Measurements from ENCODE around the gene SGIP1.
"Not testable (repeated sequence)": the region's sequence is repeated elsewhere in the genome, so short reads cannot be mapped to it uniquely, and the experiment has no call there.

Gene SGIP1

DNA sequence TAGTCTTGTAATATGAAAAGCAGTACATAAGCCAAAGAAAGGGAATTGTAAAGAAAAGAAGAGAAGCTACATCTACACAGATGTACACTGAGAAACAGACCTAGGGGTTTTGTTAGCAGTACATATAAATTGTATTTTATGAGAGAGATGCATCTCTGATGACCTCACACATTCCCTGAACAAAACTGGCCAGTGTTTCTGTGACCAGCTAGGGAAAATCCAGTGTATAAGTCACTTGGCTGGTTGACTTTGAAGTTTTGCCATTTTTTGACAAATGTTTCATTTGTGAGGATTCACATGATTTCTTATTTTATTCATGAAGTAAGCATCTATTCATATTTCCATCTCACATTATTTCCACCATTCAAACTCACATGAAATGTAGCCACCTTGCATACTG lies 190.0 kb downstream of the SGIP1 start:
- Histone ChIP-seq H3K4me3 (ENCODE audit: low read length) (no peak overlapping the region), H3K9me3 (ENCODE audit: insufficient read depth, low read depth, low read length) (no peaks in the 10 kb centered on the region), H3K9ac (ENCODE audit: low read depth, low read length) (no peak overlapping the region), H3K27ac (ENCODE audit: low read length) (no peak overlapping the region), H3K27me3 (ENCODE audit: insufficient read depth, low read length) (no peaks in the 10 kb centered on the region; the same call in 1 of the 2 replicates), H3K36me3 (ENCODE audit: insufficient read depth, low read depth, low read length) (no peaks in the 10 kb centered on the region), H3K4me1 (ENCODE audit: insufficient read depth, low read length) (0 out of 2 replicates have a peak, but pooled peaks cover 2% of the 10 kb centered on the region)

DNA sequence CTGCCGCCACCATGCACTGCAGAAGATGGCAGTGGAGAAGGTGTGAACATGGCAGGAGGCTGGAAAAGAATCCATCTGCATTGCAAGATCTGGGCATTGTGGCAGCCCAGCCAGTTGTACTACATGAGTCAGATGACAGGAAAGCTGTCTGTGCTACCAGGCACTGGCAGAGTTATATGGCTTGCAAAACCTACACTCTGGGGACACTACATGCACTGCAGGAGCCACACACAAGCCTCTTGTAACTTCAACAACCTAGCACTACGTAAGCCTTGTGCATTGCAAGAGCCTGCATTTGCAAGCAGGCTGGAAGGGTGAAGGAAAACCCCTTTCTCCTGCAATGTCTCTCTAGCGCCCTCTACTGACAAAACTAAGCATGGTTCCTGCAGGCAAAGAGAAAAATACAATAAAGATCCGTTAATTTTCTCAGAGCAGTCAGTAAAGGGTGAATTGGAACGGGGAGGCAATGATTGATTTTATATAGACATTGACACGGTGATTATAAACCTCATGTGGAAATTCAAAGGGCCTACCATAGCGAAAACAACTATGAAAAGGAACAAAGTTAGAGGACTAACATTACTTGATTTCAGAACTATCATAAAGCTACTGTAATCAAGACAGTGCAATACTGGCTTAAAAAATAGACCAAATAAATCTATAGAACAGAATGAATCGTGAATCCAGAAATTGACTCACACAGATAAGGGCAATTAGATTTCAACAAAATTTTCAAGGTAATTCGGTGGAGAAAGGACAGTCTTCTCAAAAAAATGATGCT lies 192.1 kb downstream of the SGIP1 start:
- H3K4me1 ChIP-seq (ENCODE audit: insufficient read depth, low read length) = peaks cover 8% of the 10 kb centered on the region; the same call in 1 of the 2 replicates
- H3K36me3 ChIP-seq (ENCODE audit: insufficient read depth, low read depth, low read length) = no peaks in the 10 kb centered on the region
- H3K4me3 ChIP-seq (ENCODE audit: low read length) = no peak overlapping the region
- H3K9me3 ChIP-seq (ENCODE audit: insufficient read depth, low read depth, low read length) = no peaks in the 10 kb centered on the region
- no peak overlapping the region for H3K9ac ChIP-seq (ENCODE audit: low read depth, low read length)
- H3K27me3 ChIP-seq (ENCODE audit: insufficient read depth, low read length) = no peaks in the 10 kb centered on the region; the same call in 1 of the 2 replicates
- H3K27ac ChIP-seq (ENCODE audit: low read length) = no peak overlapping the region

DNA sequence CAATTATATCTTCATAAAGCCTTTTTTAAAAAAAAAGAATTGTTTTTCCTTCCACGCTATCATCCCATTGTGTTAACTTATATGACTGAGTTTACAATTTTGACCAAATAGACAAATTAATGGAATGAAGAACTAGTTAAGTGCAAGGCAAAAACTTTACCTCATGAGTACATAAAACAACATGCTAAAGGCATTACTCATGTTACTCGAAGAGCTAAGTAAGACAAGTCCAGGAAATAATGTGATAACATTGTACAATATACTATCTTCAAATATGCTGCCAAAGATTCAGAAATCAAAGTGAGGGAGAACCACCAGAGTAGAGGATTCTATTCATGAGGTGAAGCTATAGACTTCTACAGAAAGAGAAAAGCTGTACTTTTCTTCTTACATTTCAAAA lies 194.1 kb downstream of the SGIP1 start:
- Histone ChIP-seq H3K9me3 (ENCODE audit: insufficient read depth, low read depth, low read length) (no peaks in the 10 kb centered on the region), H3K4me3 (ENCODE audit: low read length) (no peak overlapping the region), H3K4me1 (ENCODE audit: insufficient read depth, low read length) (peaks cover 8% of the 10 kb centered on the region; the same call in 1 of the 2 replicates), H3K27me3 (ENCODE audit: insufficient read depth, low read length) (no peaks in the 10 kb centered on the region; the same call in 1 of the 2 replicates), H3K9ac (ENCODE audit: low read depth, low read length) (no peak overlapping the region), H3K36me3 (ENCODE audit: insufficient read depth, low read depth, low read length) (no peaks in the 10 kb centered on the region), H3K27ac (ENCODE audit: low read length) (no peak overlapping the region)

DNA sequence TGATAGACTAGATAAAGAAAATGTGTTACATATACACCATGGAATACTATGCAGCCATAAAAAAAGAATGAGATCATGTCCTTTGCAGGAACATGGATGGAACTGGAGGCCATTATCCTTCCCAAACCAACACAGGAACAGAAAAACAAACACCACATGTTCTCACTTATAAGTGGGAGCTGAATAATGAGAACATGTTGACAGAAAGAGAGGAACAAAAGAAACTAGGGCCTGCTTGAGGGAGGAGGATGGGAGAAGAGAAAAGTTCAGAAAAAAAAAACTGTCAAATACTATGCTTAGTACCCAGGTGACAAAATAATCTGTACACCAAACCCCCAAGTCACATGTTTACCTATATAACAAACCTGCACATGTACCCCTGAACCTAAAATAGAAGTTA lies 194.8 kb downstream of the SGIP1 start:
- H3K9ac ChIP-seq (ENCODE audit: low read depth, low read length); H3K4me3 ChIP-seq (ENCODE audit: low read length); H3K4me1 ChIP-seq (ENCODE audit: insufficient read depth, low read length); H3K36me3 ChIP-seq (ENCODE audit: insufficient read depth, low read depth, low read length); H3K27ac ChIP-seq (ENCODE audit: low read length); H3K27me3 ChIP-seq (ENCODE audit: insufficient read depth, low read length); H3K9me3 ChIP-seq (ENCODE audit: insufficient read depth, low read depth, low read length): not testable (repeated sequence)

DNA sequence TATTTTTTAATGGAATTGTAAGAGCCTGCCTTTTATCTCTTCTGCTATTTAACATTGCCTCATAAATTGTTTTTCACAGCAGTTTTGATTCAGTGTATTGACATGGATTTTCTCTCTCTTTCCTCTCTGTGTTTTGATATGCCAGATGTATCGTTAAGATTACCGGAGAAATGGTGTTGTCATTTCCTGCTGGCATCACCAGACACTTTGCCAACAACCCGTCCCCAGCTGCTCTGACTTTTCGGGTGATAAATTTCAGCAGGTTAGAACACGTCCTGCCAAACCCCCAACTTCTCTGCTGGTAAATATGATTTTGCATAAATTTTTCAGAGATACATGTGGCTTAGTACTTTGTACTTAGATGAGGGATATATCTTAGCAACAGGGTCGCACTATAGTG lies 195.2 kb downstream of the SGIP1 start:
- H3K9me3 ChIP-seq (ENCODE audit: insufficient read depth, low read depth, low read length) = no peaks in the 10 kb centered on the region
- no peak overlapping the region for H3K4me3 ChIP-seq (ENCODE audit: low read length)
- no peaks in the 10 kb centered on the region; the same call in 1 of the 2 replicates for H3K27me3 ChIP-seq (ENCODE audit: insufficient read depth, low read length)
- H3K36me3 ChIP-seq (ENCODE audit: insufficient read depth, low read depth, low read length) = no peaks in the 10 kb centered on the region
- H3K4me1 ChIP-seq (ENCODE audit: insufficient read depth, low read length) = peaks cover 8% of the 10 kb centered on the region; the same call in 1 of the 2 replicates
- no peak overlapping the region for H3K27ac ChIP-seq (ENCODE audit: low read length)
- no peak overlapping the region for H3K9ac ChIP-seq (ENCODE audit: low read depth, low read length)

DNA sequence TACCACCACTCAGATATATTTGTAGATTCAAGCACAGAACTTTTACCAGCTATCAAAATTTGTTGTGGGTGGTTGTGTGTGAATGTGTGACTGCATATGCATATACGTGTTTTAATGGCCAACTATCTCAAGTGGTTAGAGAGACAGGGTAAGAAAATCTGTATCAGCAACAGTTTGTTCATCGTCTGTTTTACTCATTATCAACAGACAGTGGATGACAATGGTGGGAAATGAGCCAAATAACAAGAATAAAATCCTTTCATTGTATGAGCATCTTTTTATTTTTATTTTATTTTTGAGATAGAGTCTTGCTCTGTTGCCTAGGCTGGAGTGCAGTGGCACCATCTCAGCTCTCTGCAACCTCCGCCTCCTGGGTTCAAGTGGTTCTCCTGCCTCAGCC lies 195.6 kb downstream of the SGIP1 start:
- H3K27ac ChIP-seq (ENCODE audit: low read length) = no peak overlapping the region
- no peaks in the 10 kb centered on the region for H3K36me3 ChIP-seq (ENCODE audit: insufficient read depth, low read depth, low read length)
- H3K4me1 ChIP-seq (ENCODE audit: insufficient read depth, low read length) = peaks cover 8% of the 10 kb centered on the region; the same call in 1 of the 2 replicates
- no peaks in the 10 kb centered on the region for H3K9me3 ChIP-seq (ENCODE audit: insufficient read depth, low read depth, low read length)
- no peaks in the 10 kb centered on the region; the same call in 1 of the 2 replicates for H3K27me3 ChIP-seq (ENCODE audit: insufficient read depth, low read length)
- no peak overlapping the region for H3K9ac ChIP-seq (ENCODE audit: low read depth, low read length)
- no peak overlapping the region for H3K4me3 ChIP-seq (ENCODE audit: low read length)

DNA sequence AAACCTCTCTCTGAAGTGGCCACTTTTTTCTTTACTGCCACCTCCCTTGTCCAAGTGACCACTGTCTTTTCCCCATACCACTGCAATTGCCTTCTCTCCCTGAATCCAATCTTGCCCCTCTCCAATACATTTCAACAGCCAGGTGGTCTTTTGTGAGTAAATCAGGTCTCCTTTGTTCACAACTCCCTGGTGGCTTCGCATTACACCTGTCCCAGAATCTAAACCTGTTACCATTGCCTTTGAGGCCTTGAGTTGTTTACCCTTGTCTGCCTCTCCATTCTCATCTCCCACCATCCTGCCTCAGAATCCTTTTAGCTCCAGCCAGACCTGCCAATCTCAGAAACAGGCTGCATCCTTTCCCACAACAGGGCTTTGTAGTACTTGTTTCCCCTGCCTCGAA lies 196.5 kb downstream of the SGIP1 start:
- Histone ChIP-seq H3K36me3 (ENCODE audit: insufficient read depth, low read depth, low read length) (no peaks in the 10 kb centered on the region), H3K27me3 (ENCODE audit: insufficient read depth, low read length) (no peaks in the 10 kb centered on the region; the same call in 1 of the 2 replicates), H3K27ac (ENCODE audit: low read length) (no peak overlapping the region), H3K4me3 (ENCODE audit: low read length) (no peak overlapping the region), H3K4me1 (ENCODE audit: insufficient read depth, low read length) (peaks cover 8% of the 10 kb centered on the region; the same call in 1 of the 2 replicates), H3K9ac (ENCODE audit: low read depth, low read length) (no peak overlapping the region), H3K9me3 (ENCODE audit: insufficient read depth, low read depth, low read length) (no peaks in the 10 kb centered on the region)

DNA sequence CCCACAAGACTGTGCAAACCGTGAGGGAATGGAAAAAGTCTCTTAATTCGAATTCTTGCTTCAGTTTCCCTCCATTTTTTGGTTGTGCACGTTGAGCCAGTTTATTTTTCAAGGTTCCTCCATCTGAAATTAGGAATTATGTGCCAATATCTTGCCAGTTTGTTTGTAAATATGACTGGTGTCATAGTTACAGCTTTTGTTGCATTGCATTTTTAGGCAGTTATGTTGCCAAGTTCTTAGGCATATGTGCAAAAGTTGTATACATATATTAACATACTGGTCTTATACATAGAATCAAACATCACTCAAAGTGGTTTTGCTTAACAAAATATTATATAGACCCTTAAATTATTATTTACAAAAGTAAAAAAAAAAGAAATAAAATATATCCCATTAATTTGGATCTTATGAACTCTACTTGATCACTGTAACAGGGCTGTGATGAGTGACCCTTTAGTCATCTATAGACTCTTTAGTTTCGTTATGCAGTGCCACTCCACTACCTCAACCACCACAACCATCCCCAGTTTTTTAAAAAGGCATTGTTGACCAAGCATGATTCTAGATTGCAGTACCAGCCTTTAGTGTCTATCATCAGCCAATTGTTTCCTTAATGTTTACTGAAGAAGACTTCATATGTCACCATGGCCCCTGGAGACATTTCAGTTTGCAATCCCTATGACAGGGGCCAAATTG lies 197.4 kb downstream of the SGIP1 start:
- H3K9me3 ChIP-seq (ENCODE audit: insufficient read depth, low read depth, low read length) = no peaks in the 10 kb centered on the region
- H3K4me3 ChIP-seq (ENCODE audit: low read length) = no peak overlapping the region
- no peaks in the 10 kb centered on the region for H3K36me3 ChIP-seq (ENCODE audit: insufficient read depth, low read depth, low read length)
- no peak overlapping the region for H3K9ac ChIP-seq (ENCODE audit: low read depth, low read length)
- H3K27me3 ChIP-seq (ENCODE audit: insufficient read depth, low read length) = no peaks in the 10 kb centered on the region; the same call in 1 of the 2 replicates
- H3K27ac ChIP-seq (ENCODE audit: low read length) = no peak overlapping the region
- H3K4me1 ChIP-seq (ENCODE audit: insufficient read depth, low read length) = peaks cover 6% of the 10 kb centered on the region; the same call in 1 of the 2 replicates

DNA sequence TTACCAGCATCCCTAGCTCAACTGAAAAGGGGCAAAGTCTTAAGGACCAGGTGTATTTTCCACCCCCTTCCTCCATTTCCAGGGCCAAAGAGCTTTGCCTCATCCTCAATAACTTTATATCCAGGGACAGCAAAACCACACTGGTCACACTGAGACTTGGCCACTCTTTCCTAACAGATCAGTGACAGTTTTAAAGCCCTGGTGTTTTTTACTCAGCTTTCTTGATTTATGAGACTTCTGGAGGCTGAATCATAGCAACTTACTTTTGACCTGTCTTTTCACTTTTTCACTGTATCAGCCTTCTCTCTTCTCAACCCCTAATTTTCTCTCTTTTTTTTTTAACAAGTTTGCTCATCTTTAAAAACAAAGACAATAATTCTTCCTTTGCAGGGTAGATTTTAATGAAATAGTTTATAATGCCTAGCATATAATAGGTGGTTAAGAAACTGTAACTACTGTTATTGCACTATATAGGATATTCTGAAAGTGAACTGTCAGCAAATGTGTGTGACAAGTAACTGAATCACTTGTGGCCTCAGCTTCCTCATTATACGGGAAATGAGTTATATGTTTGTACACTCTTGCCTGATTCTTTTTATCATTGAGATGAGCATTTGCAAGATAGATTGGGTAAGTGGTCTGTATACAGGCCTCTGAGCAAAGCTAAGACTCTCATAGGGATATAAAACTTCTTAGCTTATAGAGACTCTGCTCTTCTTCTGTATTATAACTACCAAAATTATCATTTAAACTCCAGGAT lies 198.6 kb downstream of the SGIP1 start:
- H3K4me1 ChIP-seq (ENCODE audit: insufficient read depth, low read length) = peaks cover 6% of the 10 kb centered on the region; the same call in 1 of the 2 replicates
- H3K27ac ChIP-seq (ENCODE audit: low read length) = no peak overlapping the region
- no peak overlapping the region for H3K4me3 ChIP-seq (ENCODE audit: low read length)
- no peak overlapping the region for H3K9ac ChIP-seq (ENCODE audit: low read depth, low read length)
- no peaks in the 10 kb centered on the region for H3K27me3 ChIP-seq (ENCODE audit: insufficient read depth, low read length)
- no peaks in the 10 kb centered on the region for H3K36me3 ChIP-seq (ENCODE audit: insufficient read depth, low read depth, low read length)
- H3K9me3 ChIP-seq (ENCODE audit: insufficient read depth, low read depth, low read length) = no peaks in the 10 kb centered on the region

DNA sequence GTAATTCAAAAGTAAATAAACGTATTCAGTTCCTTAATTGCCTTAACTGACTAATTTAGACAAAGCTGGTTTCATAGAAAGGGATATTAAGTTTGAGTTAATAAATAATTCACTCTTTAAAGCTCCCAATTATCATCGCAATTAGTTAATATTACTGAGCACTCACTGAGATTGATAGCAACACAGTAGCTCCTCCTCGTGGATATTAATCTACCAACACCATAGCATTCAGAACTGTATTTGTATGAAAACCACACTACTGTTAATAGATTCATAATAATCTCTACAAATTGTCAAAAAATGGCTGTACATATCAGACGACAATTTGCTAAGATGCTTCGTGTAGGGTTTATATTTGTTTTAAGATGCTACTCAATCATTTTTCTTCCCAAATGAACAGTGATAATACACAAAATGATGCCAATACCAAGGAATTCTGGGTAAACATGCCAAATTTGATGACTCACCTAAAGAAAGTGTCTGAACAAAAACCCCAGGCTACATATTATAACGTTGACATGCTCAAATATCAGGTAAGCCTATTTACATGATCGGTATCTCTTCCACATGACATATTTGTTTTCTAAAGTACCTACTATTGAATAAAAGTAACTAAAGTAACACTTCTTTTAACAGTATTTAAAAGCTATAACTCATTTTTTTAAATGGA lies 199.5 kb downstream of the SGIP1 start:
- H3K27me3 ChIP-seq (ENCODE audit: insufficient read depth, low read length) = no peaks in the 10 kb centered on the region
- no peaks in the 10 kb centered on the region for H3K9me3 ChIP-seq (ENCODE audit: insufficient read depth, low read depth, low read length)
- H3K4me3 ChIP-seq (ENCODE audit: low read length) = no peak overlapping the region
- peaks cover 6% of the 10 kb centered on the region; the same call in 1 of the 2 replicates for H3K4me1 ChIP-seq (ENCODE audit: insufficient read depth, low read length)
- no peaks in the 10 kb centered on the region for H3K36me3 ChIP-seq (ENCODE audit: insufficient read depth, low read depth, low read length)
- H3K27ac ChIP-seq (ENCODE audit: low read length) = no peak overlapping the region
- H3K9ac ChIP-seq (ENCODE audit: low read depth, low read length) = no peak overlapping the region

DNA sequence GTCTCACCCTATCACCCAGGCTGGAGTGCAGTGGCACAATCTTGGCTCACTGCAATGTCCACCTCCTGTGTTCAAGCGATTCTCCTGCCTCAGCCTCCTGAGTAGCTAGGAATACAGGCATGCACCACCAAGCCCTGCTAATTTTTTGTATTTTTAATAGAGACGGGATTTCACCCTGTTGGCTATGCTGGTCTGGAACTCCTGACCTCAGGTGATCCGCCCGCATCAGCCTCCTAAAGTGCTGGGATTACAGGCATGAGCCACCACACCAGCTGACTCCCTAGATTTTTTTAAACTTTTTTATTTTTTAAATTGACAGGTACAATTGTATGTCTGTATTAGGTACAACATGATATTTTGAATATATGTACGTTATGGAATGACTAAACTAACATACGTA lies 200.6 kb downstream of the SGIP1 start:
- not testable (repeated sequence) for H3K27ac ChIP-seq (ENCODE audit: low read length); H3K36me3 ChIP-seq (ENCODE audit: insufficient read depth, low read depth, low read length); H3K4me1 ChIP-seq (ENCODE audit: insufficient read depth, low read length); H3K9ac ChIP-seq (ENCODE audit: low read depth, low read length); H3K9me3 ChIP-seq (ENCODE audit: insufficient read depth, low read depth, low read length); H3K27me3 ChIP-seq (ENCODE audit: insufficient read depth, low read length); H3K4me3 ChIP-seq (ENCODE audit: low read length)
